SK-N-SH (cell line): ENCODE data around the gene PTPRJ. TPM values are rescaled to one million over a fixed set of nuclear protein-coding genes. Genes with fewer than 3 reads are reported as not detected.

Experiments
- CTCF ChIA-PET: fragments of 300-600, 350-600 bp; formaldehyde crosslinking; extraction: SDS; loops from one replicate; lab custom pipeline; 2021; lab: Yijun Ruan, JAX
- POLR2A ChIA-PET: fragments of 350-600 bp; sonication (Branson Sonifier 250); formaldehyde crosslinking; extraction: SDS; loops from one replicate; lab custom pipeline; 2020; ENCODE audit warnings: antibody characterized with exemption, inconsistent platforms; lab: Yijun Ruan, JAX
- DNase-seq: peaks from one replicate; pipeline ENCODE4 v3.0.0; 2012
- H2AFZ ChIP-seq: fragments of 200-600 bp; sonication (generic); 2 replicates; pipeline ENCODE4 v1.8.1; 2016; ENCODE audit warnings: antibody characterized with exemption, mild to moderate bottlenecking, low read depth
- H3F3A ChIP-seq: fragments of 200-600 bp; sonication (generic); replicated peaks from 2 replicates; pipeline ENCODE3; 2016; ENCODE audit warnings: antibody characterized with exemption, mild to moderate bottlenecking; ENCODE audit not compliant: insufficient read depth
- H3K27ac ChIP-seq, 2 experiments: fragments of 200-500 bp in 1 of 2; fragments of 200-600 bp in 1 of 2; sonication (Bioruptor generic) in 1 of 2; sonication (generic), shearing (Covaris generic) in 1 of 2; 2 replicates each; pipeline versions ENCODE4 v1.5.1 to v1.6.1; 2014 to 2016; ENCODE audit warnings: low read depth in 2 of 2, inconsistent platforms in 1 of 2, low read length in 1 of 2, mild to moderate bottlenecking in 1 of 2, mixed read lengths in 1 of 2
- H3K27me3 ChIP-seq: fragments of 200-600 bp; sonication (generic), shearing (Covaris generic); 2 replicates; pipeline ENCODE4 v1.6.1; 2016; ENCODE audit warnings: mixed run types; ENCODE audit not compliant: insufficient read depth
- H3K36me3 ChIP-seq, 2 experiments: fragments of 200-500 bp in 1 of 2; fragments of 200-600 bp in 1 of 2; sonication (Bioruptor generic) in 1 of 2; sonication (generic) in 1 of 2; replicated peaks in 1 of 2; 2 replicates each; pipeline versions ENCODE3 to v1.5.1; 2014 to 2016; ENCODE audit warnings: low read length in 1 of 2, mild to moderate bottlenecking in 1 of 2; ENCODE audit not compliant: insufficient read depth in 2 of 2, control insufficient read depth in 1 of 2
- H3K4me1 ChIP-seq, 2 experiments: fragments of 200-500 bp in 1 of 2; fragments of 200-600 bp in 1 of 2; sonication (Bioruptor generic) in 1 of 2; sonication (generic), shearing (Covaris generic) in 1 of 2; 2 replicates each; pipeline versions ENCODE4 v1.5.1 to v1.6.1; 2014 to 2016; ENCODE audit warnings: low read depth in 1 of 2, low read length in 1 of 2, mixed run types in 1 of 2; ENCODE audit not compliant: insufficient read depth in 2 of 2, control insufficient read depth in 1 of 2
- H3K4me2 ChIP-seq: fragments of 200-600 bp; sonication (generic), shearing (Covaris generic); 2 replicates; pipeline ENCODE4 v1.6.1; 2017; ENCODE audit warnings: mixed run types
- H3K4me3 ChIP-seq, 2 experiments: fragments of 200-500 bp in 1 of 2; fragments of 200-600 bp in 1 of 2; sonication (Bioruptor generic) in 1 of 2; sonication (generic), shearing (Covaris generic) in 1 of 2; 2 replicates each; pipeline versions ENCODE4 v1.5.1 to v1.8.1; 2014 to 2016; ENCODE audit warnings: low read depth in 2 of 2, inconsistent platforms in 1 of 2, low read length in 1 of 2, mild to moderate bottlenecking in 1 of 2, mixed read lengths in 1 of 2, moderate library complexity in 1 of 2
- H3K79me2 ChIP-seq: fragments of 200-600 bp; sonication (generic); 2 replicates; pipeline ENCODE4 v1.8.1; 2017; ENCODE audit warnings: mild to moderate bottlenecking; ENCODE audit not compliant: insufficient read depth
- H3K9ac ChIP-seq: fragments of 200-600 bp; sonication (generic); 2 replicates; pipeline ENCODE4 v1.6.1; 2017; ENCODE audit warnings: mixed run types
- H3K9me2 ChIP-seq: fragments of 200-600 bp; sonication (generic); 2 replicates; pipeline ENCODE4 v1.6.1; 2017; ENCODE audit warnings: mixed run types
- H3K9me3 ChIP-seq: fragments of 200-600 bp; sonication (generic); 2 replicates; pipeline ENCODE4 v1.6.1; 2017; ENCODE audit warnings: mixed run types, mild to moderate bottlenecking, moderate library complexity
- H4K20me1 ChIP-seq: fragments of 200-600 bp; sonication (generic); 2 replicates; pipeline ENCODE4 v1.6.1; 2017; ENCODE audit warnings: mild to moderate bottlenecking, mixed run types; ENCODE audit not compliant: insufficient read depth
- CHD2 ChIP-seq: fragments of 150-350 bp; IDR thresholded peaks from 2 replicates; pipeline ENCODE4 v1.6.1; 2018; ENCODE audit warnings: low read length; ENCODE audit not compliant: partially characterized antibody
- EP300 ChIP-seq, 2 experiments: IDR thresholded peaks; 2 replicates each; pipeline versions ENCODE4 v1.4.0 to v1.6.1; 2012; ENCODE audit warnings: borderline replicate concordance in 1 of 2, low read depth in 1 of 2, low read length in 1 of 2
- EZH2phosphoT487 ChIP-seq: fragments of 200-600 bp; sonication (generic); IDR thresholded peaks from 2 replicates; pipeline ENCODE4 v1.6.1; 2017; ENCODE audit warnings: low read depth, mixed run types, mild to moderate bottlenecking, antibody characterized with exemption, moderate library complexity, borderline replicate concordance
- FOSL2 ChIP-seq: IDR thresholded peaks from 2 replicates; pipeline ENCODE4 v1.4.0; 2012; ENCODE audit warnings: low read depth, mild to moderate bottlenecking, moderate library complexity, borderline replicate concordance
- FOXM1 ChIP-seq: IDR thresholded peaks from 2 replicates; pipeline ENCODE4 v1.4.0; 2012; ENCODE audit warnings: low read depth, mild to moderate bottlenecking
- GABPA ChIP-seq: IDR thresholded peaks from 2 replicates; pipeline ENCODE4 v1.4.0; 2012; ENCODE audit warnings: low read depth, mild to moderate bottlenecking
- GATA2 ChIP-seq: sonication (generic); formaldehyde crosslinking; IDR thresholded peaks from 2 replicates; pipeline ENCODE4 v1.5.0; 2020; ENCODE audit warnings: mild to moderate bottlenecking, missing genetic modification reagents
- MEF2A ChIP-seq: IDR thresholded peaks from 2 replicates; pipeline ENCODE4 v1.4.0; 2012; ENCODE audit warnings: low read depth, borderline replicate concordance
- MXI1 ChIP-seq: IDR thresholded peaks from 2 replicates; pipeline ENCODE4 v1.6.1; 2012; ENCODE audit warnings: mild to moderate bottlenecking, low read depth, low read length, improper control_type of control experiment
- NFIC ChIP-seq: IDR thresholded peaks from 2 replicates; pipeline ENCODE4 v1.4.0; 2012; ENCODE audit warnings: borderline replicate concordance
- NRF1 ChIP-seq: IDR thresholded peaks from 2 replicates; pipeline ENCODE4 v1.6.1; 2012; ENCODE audit warnings: low read depth, mild to moderate bottlenecking, low read length
- POLR2AphosphoS5 ChIP-seq: IDR thresholded peaks from 2 replicates; pipeline ENCODE4 v1.6.1; 2012; ENCODE audit warnings: low read depth, low read length
- RAD21 ChIP-seq: IDR thresholded peaks from 2 replicates; pipeline ENCODE4 v1.6.1; 2012; ENCODE audit warnings: mild to moderate bottlenecking, low read length
- RCOR1 ChIP-seq: fragments of 150-350 bp; IDR thresholded peaks from 2 replicates; pipeline ENCODE4 v1.6.1; 2017; ENCODE audit warnings: antibody characterized with exemption, low read length
- RFX5 ChIP-seq: IDR thresholded peaks from 2 replicates; pipeline ENCODE4 v1.6.1; 2012; ENCODE audit warnings: mild to moderate bottlenecking, improper control_type of control experiment, low read length
- SIN3A ChIP-seq: IDR thresholded peaks from 2 replicates; pipeline ENCODE4 v1.6.1; 2012; ENCODE audit warnings: low read depth, mild to moderate bottlenecking, low read length, moderate library complexity, borderline replicate concordance
- SMC3 ChIP-seq: IDR thresholded peaks from 2 replicates; pipeline ENCODE4 v1.6.1; 2012; ENCODE audit warnings: low read depth, low read length, improper control_type of control experiment
- TAF1 ChIP-seq: IDR thresholded peaks from 2 replicates; pipeline ENCODE4 v1.6.1; 2012; ENCODE audit warnings: low read depth, mild to moderate bottlenecking, low read length, moderate library complexity, borderline replicate concordance
- WGBS: methylation state at CpG from one replicate; pipeline ENCODE4 v1.1.6; 2017; ENCODE audit warnings: low lambda C conversion rate; 5-methylcytosine and 5-hydroxymethylcytosine counted together
- polyA plus RNA-seq, 3 experiments: library from polyadenylated mRNA; depleted of rRNA; stranded (reverse); fragments of >200 nt; gene quantifications; 2 replicates each; pipeline ENCODE4 v1.2.3, GENCODE V29; 2012
- TF ChIP-seq, protein P1 (sequence below): IDR thresholded peaks from 2 replicates; pipeline ENCODE4 v1.6.1; 2012; ENCODE audit warnings: mild to moderate bottlenecking, low read depth, low read length, moderate library complexity

PTPRJ gene
- polyA plus RNA-seq, 1 of the 3 experiments (the other 2 are of a cell fraction) = 4.5 TPM

DNA sequence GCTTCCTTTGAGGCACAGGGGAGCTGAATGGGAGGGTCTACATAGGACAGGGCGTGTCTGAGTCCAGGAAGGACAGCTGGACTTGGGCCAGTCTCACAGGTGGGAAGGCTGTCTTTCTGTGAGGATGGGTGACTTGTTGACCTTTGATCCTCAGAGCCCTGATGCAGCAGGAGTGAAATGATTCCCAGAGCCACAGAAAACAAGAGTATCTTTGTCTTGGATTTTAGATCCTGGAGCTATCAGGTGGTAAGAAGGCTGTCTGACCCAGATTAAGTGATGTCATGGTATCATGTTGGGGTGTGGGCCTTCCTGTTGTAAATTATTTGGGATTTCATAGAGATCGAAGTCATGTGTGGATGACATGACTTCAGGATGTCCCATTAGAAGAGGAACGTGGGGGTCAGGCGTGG is 15.0 kb downstream of the PTPRJ start:
- Histone ChIP-seq H3K9ac (no peak overlapping the region), H3K27me3 (no peaks in the 10 kb centered on the region), H3K79me2 (peaks cover 98% of the 10 kb centered on the region)
- TF ChIP-seq FOSL2 (no peak), NFIC (no peak), CHD2 (no peak), EZH2phosphoT487 (no peak), SIN3A (no peak), GABPA (no peak), EP300 (IDR thresholded peaks at IDR 0.05; ENCODE audit: borderline replicate concordance in 1 of 2, low read depth in 1 of 2, low read length in 1 of 2) (no peak), MEF2A (no peak), GATA2 (CRISPR knock-in tag) (no peak), RCOR1 (no peak), NRF1 (no peak), RAD21 (no peak), POLR2AphosphoS5 (no peak), SMC3 (no peak), FOXM1 (no peak), MXI1 (no peak), TAF1 (no peak), RFX5 (no peak)
- TF ChIP-seq, protein P1, sequence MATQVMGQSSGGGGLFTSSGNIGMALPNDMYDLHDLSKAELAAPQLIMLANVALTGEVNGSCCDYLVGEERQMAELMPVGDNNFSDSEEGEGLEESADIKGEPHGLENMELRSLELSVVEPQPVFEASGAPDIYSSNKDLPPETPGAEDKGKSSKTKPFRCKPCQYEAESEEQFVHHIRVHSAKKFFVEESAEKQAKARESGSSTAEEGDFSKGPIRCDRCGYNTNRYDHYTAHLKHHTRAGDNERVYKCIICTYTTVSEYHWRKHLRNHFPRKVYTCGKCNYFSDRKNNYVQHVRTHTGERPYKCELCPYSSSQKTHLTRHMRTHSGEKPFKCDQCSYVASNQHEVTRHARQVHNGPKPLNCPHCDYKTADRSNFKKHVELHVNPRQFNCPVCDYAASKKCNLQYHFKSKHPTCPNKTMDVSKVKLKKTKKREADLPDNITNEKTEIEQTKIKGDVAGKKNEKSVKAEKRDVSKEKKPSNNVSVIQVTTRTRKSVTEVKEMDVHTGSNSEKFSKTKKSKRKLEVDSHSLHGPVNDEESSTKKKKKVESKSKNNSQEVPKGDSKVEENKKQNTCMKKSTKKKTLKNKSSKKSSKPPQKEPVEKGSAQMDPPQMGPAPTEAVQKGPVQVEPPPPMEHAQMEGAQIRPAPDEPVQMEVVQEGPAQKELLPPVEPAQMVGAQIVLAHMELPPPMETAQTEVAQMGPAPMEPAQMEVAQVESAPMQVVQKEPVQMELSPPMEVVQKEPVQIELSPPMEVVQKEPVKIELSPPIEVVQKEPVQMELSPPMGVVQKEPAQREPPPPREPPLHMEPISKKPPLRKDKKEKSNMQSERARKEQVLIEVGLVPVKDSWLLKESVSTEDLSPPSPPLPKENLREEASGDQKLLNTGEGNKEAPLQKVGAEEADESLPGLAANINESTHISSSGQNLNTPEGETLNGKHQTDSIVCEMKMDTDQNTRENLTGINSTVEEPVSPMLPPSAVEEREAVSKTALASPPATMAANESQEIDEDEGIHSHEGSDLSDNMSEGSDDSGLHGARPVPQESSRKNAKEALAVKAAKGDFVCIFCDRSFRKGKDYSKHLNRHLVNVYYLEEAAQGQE = no peak
- TF ChIP-seq, all 33 proteins: peak for 0
- Histone ChIP-seq H3K4me3 (no peak overlapping the region), H3K9me2 (no peaks in the 10 kb centered on the region), H3F3A (peaks cover 24% of the 10 kb centered on the region), H3K36me3 (no peaks in the 10 kb centered on the region), H3K4me1 (peaks cover 5 to 18% of the 10 kb centered on the region in 2 experiments; a peak in 2 of 4 replicates), H2AFZ (no peak overlapping the region), H4K20me1 (peaks cover 5% of the 10 kb centered on the region), H3K4me2 (no peak overlapping the region), H3K9me3 (no peaks in the 10 kb centered on the region), H3K27ac (no peak overlapping the region)
- WGBS = 93% methylated on average over 4 of the region's 4 CpGs
- POLR2A ChIA-PET = interaction anchor here (0.6 kb wide), 1 partner anchor 114 kb away, joined by 4 read pairs; no protein-coding TSS in a partner anchor
- DNase-seq = no peak
- CTCF ChIA-PET = interaction anchor here (0.7 kb wide), 1 partner anchor 15 kb away, joined by 3 read pairs; no protein-coding TSS in a partner anchor
